ENCODE measurements around the gene OR12D3. TPM values are rescaled to one million over a fixed set of nuclear protein-coding genes. Genes with fewer than 3 reads are reported as not detected.
"Not testable (repeated sequence)": the region's sequence is repeated elsewhere in the genome, so short reads cannot be mapped to it uniquely, and the experiment has no call there.

Gene OR12D3
- not detected for total RNA-seq

DNA sequence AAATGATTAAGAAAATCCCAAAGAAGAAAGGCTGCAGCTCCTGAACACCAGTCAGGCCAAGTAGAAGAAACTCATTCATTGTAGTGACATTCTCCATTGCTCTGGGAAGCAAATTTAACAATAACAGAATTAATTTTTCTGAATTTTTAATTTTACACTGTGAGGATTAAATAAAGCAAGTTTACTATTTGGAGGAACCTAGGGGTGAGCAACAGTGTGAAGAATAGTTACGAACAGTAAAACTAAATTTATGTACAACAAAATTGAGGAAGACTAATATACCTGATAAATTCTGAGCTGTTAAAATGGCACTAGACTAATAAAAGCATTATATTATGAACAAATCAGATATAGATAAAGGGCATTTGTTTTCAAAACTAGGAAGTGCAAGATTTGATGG is at the start of gene OR12D3:
OR12D3 (minus strand) TSS at position 101 of the 400 bp plus-strand sequence; CDS start at position 97, 4 bp downstream.
- DNase-seq (ENCODE audit: low spot score), result no peak
- intact Hi-C loops (cut with DNase I), result no loop called here
- no peak for ATAC-seq

GRCh38 chr6:29424575-29424974 is 49.5 kb upstream of the OR12D3 start:
- ATAC-seq (no peak), DNase-seq (ENCODE audit: low spot score) (no peak)
- intact Hi-C loops (cut with DNase I), result no loop called here

DNA sequence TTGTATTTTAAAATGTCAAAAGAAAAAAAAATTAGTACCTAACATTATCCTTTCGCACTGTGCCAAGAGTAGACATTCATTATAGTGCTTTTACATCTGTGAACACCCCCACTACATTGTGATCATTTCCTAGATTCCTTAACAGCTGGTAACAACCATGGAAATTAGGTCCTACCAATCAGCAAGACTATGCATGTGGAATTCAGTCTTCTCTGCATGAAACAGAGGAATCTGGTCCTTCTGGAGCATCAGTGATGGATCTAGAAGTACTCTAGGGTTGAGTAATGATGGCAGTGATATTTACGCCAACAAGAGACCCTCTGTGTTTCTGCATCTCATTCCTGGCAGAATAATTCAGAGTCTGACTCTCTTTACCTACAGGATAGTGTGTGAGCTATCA is 49.1 kb upstream of the OR12D3 start:
- ATAC-seq (no peak), DNase-seq (ENCODE audit: low spot score) (no peak)
- intact Hi-C loops (cut with DNase I), result no loop called here

GRCh38 chr6:29419516-29419915 is 44.4 kb upstream of the OR12D3 start:
- no peak for ATAC-seq
- intact Hi-C loops (cut with DNase I), result loop anchor here (2.0 kb wide), 1 partner anchor 59 kb away; no protein-coding TSS in a partner anchor
- no peak for DNase-seq (ENCODE audit: low spot score)

DNA sequence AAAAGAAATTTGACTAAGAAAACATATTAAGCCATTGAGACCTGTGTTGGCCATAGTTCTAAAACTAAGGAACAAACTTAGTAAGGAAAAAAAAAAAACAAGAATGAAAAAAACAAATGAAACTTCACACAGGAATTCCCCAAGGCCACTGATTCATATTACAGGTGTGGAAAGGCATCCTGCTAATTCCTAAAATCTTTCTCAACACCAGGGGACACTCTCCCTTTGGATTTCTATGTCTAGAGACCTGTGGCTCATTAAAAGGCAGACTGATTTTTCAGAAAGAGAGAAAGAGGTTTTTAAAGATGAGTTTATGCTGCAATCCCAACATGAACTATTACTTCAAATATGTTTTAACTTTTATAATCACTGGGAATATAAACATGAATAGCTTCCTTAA is 39.5 kb upstream of the OR12D3 start, which contains the start of gene OR12D1:
OR12D1 (plus strand) TSS at position 341 of the 400 bp plus-strand sequence.
- ATAC-seq (no peak), DNase-seq (ENCODE audit: low spot score) (no peak)
- intact Hi-C loops (cut with DNase I), result no loop called here

DNA sequence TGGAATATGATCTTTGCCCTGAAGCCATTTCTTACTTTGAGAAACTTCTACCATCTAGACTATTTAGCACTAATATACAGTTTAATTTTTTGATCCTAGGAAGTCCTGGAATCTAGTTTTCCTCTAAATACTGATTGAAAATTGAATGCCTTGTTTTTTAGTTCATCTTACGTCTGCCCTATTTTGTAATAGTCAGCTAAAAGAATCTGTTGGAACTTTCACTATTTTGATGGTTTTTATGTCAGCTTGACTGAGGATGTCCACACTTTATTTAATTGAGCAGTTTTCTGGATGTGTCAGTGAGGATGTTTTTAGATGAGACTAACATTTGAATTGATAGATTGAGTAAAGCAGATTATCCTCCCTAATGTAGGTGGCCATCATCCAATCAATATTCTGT is 28.7 kb upstream of the OR12D3 start:
- intact Hi-C loops (cut with DNase I), result no loop called here
- ATAC-seq (no peak), DNase-seq (ENCODE audit: low spot score) (no peak)

DNA sequence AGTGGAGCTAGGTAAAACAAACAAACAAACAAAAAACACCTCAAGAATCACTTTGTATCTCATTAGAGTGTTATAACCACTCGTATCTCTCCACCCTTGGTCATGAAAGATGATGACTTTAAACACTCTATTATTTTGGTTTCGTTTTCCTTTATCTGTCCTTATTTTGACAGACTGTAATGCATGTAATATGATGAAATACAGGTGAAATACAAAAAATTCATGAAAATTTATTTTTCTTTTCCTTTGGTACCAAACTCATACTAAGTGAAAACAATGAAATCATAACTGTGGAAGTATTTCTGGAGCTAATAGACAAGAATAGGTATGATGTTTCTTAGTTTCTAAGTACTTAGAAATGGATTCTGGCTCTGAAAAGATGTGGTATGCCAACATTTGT is 24.4 kb upstream of the OR12D3 start:
- ATAC-seq (no peak), DNase-seq (ENCODE audit: low spot score) (no peak)
- intact Hi-C loops (cut with DNase I), result no loop called here

- intact Hi-C loops (cut with DNase I), result no loop called here
- DNase-seq (ENCODE audit: low spot score) (no peak), ATAC-seq (no peak)
These were observed 20.2 kb upstream of the OR12D3 start, which contains the start of gene OR12D2 for GRCh38 chr6:29395331-29395730. TSS of gene OR12D2 (plus strand) at chr6:29395631. CDS start at chr6:29396700, 1,069 bp downstream.

DNA sequence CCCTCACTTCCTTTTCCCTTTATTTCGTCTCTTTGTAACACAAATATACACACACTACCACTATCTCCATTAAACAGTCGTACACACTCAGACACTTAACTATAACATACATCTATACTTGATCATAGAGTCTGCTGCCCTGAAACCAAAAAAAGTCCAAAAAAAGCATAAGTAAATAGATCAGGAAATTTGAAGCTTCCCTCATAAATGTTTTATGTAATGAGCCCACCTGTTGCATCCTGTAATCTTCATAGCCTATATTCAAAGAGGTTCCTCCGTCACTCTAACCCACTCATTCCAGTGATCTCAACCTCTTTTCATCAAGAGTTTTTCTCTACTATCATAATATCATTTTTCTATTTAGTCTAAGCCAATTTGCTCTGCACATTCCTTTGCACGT is 13.4 kb upstream of the OR12D3 start:
- DNase-seq (ENCODE audit: low spot score), result no peak
- intact Hi-C loops (cut with DNase I), result no loop called here
- ATAC-seq, result no peak

DNA sequence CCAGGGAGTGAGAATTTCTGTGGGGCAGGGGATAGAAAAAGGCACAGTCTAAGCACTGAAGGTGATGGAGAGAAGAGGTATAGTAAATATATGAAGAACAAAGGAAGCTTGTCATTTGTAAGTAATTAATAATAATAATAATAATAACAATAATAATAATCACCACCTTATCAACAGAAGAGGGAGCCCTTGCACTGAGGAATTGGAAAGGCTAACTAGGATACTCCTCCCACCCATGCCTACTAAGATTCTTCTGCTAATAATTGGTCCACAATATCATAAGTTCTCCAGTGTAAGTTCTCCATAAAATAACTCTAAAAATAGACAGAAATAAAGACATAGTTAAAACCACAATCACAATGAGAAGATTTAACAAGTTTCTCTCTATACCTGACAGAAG is 912 bp upstream of the OR12D3 start:
- ATAC-seq (no peak), DNase-seq (ENCODE audit: low spot score) (no peak)
- intact Hi-C loops (cut with DNase I), result no loop called here

- intact Hi-C loops (cut with DNase I), result no loop called here
- ATAC-seq (no peak), DNase-seq (ENCODE audit: low spot score) (no peak)
These were observed 6.3 kb downstream of the OR12D3 start, which contains the start of gene OR5V1 for GRCh38 chr6:29368765-29369164. TSS of gene OR5V1 (minus strand) at chr6:29368865. CDS start at chr6:29356195, 12,670 bp downstream.

GRCh38 chr6:29355603-29356002 is 19.5 kb downstream of the OR12D3 start:
- ATAC-seq (no peak), DNase-seq (ENCODE audit: low spot score) (no peak)
- intact Hi-C loops (cut with DNase I), result no loop called here

DNA sequence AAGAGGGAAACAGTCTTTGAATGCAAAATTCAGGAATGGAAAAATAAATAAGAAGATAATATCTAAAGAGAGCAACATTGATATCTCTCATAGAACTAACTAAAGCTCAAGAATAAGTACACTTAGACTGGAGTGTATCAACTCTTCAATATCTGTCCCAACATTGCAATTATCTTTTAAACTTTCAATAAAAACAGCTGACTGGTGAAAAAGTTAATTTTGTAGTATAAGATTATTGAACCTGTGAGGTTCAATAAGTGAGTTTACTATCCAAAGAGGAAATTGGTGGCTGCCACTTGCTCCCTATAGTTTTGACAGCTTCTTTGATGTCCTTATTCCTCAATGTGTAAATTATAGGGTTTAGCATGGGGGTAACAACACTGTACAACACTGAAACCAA is 20.1 kb downstream of the OR12D3 start:
- intact Hi-C loops (cut with DNase I), result no loop called here
- ATAC-seq (no peak), DNase-seq (ENCODE audit: low spot score) (no peak)

DNA sequence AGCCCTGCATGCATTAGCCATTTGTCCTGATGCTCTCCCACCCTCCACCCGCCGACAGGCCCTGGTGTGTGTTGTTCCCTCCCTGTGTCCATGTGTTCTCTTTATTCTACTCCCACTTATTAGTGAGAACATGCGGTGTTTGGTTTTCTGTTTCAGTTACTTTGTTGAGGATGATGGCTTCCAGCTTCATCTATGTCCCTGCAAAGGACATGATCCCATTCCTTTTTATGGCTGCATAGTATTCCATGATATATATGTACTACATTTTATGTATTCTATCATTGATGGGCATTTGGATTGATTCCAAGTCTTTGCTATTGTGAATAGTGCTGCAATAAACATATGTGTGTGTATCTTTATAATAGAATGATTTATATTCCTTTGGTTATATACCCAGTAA is 25.7 kb downstream of the OR12D3 start:
- DNase-seq (ENCODE audit: low spot score); intact Hi-C loops (cut with DNase I); ATAC-seq: not testable (repeated sequence)

DNA sequence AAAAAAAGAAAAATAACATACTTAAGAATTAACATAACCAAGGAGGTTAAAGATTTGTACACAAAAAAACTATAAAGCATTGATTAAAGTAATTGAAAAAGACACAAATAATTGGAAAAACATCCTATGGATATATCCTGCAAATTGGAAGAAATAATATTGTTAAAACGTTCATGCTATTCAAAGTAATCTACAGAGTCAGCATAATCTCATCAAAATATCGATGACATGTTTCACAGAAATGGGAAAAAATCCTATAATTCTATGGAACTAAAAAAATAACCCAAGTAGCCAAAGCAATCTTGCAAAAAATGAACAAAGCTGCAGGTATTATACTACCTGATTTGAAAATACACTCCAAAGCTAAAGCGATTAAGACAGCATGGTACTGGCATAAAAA is 29.7 kb downstream of the OR12D3 start:
- intact Hi-C loops (cut with DNase I), result no loop called here
- DNase-seq (ENCODE audit: low spot score), result no peak
- ATAC-seq, result no peak

DNA sequence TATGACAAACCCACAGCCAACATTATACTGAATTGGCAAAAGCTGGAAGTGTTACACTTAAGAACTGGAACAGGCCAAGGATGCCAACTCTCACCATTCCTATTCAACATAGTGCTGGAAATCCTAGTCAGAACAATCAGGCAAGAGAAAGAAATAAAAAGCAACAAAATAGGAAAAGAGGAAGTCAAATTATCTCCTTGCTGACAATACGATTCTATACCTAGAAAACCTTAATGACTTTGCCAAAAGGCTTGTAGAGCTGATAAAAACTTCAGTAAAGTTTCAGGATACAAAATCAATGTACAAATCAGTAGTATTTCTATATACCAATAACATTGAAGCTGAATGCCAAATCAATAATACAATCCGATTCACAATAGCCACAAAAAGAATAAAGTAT is 38.8 kb downstream of the OR12D3 start:
- intact Hi-C loops (cut with DNase I), result no loop called here
- ATAC-seq (no peak), DNase-seq (ENCODE audit: low spot score) (no peak)

DNA sequence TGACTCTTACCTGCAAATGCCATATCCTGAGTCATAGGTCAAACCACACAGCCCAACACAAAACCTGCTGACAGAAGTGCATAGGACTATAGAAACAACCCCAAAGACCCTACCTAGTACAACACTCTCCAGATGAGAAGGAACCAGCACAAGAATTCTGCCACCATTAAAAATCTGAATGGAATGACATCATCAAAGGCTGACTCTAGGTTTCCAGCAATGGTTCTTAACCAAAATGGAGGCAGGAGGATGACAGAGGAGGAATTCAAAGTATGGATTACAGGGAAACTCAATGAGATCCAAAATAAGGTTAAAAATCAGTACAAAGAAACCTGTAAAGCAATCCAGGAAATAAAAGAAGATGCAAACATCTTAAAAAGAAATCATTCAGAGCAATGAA is 42.4 kb downstream of the OR12D3 start:
- ATAC-seq, result no peak
- DNase-seq (ENCODE audit: low spot score), result no peak
- intact Hi-C loops (cut with DNase I), result no loop called here

DNA sequence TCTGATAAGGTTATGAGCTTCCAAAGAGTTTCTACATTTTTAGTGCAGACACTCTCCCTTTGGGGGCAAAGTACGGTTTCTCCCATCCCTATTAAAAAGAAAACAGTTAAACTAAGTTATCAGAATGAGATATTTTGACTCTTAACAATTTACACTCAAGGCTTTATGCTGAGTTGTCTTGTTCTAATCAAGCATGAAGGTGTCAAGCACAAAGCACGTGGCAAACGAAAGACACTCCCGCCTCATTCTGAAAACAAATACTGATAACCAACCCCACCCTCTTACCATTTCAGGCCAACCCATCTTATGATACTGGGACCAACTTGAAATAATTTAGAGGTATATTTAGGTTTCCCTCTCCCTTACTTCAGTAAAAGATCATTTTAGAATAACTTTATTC is 49.3 kb downstream of the OR12D3 start:
- intact Hi-C loops (cut with DNase I), result no loop called here

More for the DNA sequence above, 49.3 kb downstream of the OR12D3 start:
- DNase-seq (ENCODE audit: low spot score) (no peak), ATAC-seq (no peak)
